Measurements from ENCODE around the gene MYBPC1.
"Not testable (repeated sequence)": the region's sequence is repeated elsewhere in the genome, so short reads cannot be mapped to it uniquely, and the experiment has no call there.

The MYBPC1 gene, protein sequence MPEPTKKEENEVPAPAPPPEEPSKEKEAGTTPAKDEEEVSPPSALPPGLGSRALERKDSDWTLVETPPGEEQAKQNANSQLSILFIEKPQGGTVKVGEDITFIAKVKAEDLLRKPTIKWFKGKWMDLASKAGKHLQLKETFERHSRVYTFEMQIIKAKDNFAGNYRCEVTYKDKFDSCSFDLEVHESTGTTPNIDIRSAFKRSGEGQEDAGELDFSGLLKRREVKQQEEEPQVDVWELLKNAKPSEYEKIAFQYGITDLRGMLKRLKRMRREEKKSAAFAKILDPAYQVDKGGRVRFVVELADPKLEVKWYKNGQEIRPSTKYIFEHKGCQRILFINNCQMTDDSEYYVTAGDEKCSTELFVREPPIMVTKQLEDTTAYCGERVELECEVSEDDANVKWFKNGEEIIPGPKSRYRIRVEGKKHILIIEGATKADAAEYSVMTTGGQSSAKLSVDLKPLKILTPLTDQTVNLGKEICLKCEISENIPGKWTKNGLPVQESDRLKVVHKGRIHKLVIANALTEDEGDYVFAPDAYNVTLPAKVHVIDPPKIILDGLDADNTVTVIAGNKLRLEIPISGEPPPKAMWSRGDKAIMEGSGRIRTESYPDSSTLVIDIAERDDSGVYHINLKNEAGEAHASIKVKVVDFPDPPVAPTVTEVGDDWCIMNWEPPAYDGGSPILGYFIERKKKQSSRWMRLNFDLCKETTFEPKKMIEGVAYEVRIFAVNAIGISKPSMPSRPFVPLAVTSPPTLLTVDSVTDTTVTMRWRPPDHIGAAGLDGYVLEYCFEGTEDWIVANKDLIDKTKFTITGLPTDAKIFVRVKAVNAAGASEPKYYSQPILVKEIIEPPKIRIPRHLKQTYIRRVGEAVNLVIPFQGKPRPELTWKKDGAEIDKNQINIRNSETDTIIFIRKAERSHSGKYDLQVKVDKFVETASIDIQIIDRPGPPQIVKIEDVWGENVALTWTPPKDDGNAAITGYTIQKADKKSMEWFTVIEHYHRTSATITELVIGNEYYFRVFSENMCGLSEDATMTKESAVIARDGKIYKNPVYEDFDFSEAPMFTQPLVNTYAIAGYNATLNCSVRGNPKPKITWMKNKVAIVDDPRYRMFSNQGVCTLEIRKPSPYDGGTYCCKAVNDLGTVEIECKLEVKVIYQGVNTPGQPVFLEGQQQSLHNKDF

DNA sequence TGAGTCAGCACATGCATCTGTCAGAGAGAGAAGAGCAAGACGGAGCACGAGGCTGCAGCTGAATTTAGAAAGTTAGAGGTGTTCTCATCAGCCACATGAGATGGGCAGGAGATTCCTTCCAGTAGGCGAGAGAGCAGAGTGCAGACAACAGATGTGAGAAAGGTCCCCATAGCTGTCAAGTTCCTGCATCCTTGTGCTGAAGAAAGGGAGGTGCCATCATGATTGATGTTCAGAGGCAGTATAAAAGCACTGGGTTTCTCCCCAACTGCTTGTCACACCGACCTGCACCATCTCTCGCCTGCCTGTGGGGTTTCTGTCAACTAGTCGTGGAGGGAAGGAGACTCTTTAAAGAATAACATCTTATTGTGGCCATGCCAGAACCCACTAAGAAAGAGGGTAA, at the start of gene MYBPC1:
MYBPC1 (plus strand) TSS at position 272 of the 400 bp plus-strand sequence; CDS start at position 372, 100 bp downstream.
- no peak for DNase-seq (ENCODE audit: low read depth, low spot score)

DNA sequence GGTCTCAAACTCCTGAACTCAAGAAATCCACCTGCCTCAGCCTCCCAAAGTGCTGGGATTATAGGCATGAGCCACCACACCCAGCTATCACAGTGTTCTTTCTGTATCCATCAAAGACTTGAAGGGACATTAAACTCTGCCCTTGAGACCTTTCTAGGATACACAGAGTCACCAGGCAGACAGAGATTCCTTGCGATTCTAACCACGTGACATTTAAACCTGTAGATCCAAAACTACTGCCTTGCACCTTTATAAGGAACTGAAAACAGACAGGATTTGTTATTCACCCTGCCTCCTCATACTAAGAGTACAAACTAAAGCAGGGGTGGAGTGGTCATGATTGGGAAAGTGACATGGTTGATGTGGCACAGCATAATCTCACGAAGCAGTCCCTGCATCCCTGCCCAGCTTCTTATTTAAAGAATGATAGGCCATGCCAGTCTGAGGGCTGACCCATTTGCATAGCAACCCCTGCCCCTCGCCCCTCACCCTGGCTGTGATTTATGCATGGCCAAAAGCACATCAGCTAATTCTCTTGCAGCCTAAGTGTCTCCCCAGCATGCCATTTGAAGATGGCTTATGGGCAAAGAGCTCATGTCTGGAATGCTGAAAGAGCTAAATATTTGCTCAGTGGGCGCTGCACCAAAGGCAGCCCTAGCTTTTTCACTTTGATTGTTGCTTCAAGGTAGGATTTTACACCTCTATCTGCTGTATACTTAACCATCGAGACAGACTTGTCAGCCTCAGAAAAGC, 43.2 kb upstream of the MYBPC1 start:
- DNase-seq (ENCODE audit: low read depth, low spot score), result no peak

DNA sequence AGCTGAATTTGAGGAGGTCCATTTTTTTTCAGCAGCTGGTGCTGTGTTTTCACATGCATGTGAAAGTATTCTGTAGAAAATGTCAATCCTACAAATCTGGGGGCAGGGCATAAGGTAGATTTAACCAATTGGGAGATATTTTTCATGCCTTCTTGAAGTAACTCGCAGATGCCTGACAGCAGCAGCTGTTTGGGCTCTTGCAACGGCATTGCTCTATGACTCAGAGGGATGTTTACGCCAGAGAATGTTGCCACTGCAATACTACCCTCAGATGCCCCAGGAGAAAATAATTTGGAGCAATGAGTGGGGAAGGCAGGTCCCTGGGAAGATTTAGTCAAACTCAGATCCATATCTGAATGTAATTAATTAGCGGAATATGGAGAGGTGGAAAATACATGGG, 42.5 kb upstream of the MYBPC1 start:
- DNase-seq (ENCODE audit: low read depth, low spot score), result peak; percentile 67

DNA sequence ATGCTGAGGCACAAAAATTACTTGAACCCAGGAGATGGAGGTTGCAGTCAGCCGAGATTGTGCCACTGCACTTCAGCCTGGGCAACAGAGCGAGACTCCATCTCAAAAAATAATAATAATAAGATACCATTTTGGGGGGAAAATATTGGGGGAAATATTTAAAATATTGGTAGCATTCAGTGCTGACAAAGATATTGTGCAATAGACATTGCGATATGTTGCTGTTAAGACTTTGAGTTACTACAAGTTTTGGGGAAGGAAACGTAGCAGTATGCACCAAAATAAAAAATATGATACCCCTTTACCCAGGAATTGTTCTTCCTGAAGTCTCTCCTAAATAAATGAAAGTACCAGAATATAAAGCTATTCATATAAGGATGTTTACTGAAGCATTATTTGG, 37.7 kb upstream of the MYBPC1 start:
- no peak for DNase-seq (ENCODE audit: low read depth, low spot score)

DNA sequence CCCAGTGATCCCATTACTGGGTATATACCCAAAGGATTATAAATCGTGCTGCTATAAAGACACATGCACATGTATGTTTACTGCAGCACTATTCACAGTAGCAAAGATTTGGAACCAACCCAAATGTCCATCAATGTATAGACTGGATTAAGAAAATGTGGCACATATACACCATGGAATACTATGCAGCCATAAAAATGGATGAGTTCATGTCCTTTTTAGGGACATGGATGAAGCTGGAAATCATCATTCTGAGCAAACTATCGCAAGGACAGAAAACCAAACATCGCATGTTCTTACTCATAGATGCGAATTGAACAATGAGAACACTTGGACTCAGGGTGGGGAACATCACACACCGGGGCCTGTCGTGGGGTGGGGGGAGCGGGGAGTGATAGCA, 36.0 kb upstream of the MYBPC1 start:
- DNase-seq (ENCODE audit: low read depth, low spot score), result not testable (repeated sequence)

DNA sequence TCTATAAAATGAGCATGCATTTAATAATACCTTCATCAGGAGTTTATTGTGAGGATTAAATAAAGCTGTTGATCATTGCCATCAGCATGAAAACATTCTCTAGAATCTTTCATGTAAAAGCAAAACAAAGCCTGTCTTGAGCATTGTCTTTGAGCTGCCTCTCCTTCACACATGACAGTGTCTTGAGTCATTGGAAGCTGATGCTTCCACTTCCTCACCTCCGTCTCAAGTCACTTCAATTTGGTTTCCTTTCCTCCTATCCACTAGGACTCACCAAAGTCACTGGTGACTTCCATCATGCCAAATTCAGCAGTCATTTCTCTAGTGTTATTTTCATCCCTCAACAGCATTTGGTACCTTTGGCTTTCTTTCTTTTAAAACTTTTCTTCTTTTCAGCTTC, 31.6 kb upstream of the MYBPC1 start:
- no peak for DNase-seq (ENCODE audit: low read depth, low spot score)

DNA sequence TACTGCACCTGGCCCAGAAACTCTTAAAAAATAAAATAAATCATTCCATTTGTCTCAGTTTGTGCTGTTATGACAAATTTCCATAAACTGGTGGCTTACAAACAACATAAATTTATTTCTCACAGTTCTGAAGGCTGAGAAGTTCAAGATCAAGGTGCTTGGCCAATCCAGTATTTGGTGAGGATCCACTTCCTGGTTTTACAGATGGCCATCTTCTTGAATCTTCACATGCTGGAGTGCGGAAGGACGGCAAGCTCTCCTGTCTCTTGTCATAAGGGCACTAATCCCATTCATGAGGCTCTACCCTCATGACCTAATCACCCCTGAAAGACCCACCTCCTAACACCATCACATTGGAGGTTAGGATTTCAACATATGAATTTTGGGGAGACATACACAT, 29.9 kb upstream of the MYBPC1 start:
- no peak for DNase-seq (ENCODE audit: low read depth, low spot score)

DNA sequence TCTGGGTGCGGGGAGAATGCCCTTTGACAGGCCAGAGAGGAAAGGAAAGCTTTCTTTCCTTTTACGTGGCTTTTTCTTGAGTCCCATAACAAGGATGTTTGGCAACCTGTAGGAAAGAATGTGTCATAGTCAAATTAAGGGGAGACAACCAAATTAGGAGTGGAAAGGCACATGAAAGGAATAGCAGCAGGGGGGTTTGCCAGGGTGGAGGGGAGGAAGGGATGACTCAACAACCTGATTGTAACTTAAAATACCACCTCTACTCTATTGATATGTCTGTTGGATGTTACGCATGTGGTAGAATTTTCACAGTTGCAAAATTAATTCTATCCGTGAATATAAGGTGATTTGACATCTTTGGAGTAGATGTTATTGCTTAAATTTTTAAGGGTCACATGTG, 28.5 kb upstream of the MYBPC1 start:
- peak; percentile 75 for DNase-seq (ENCODE audit: low read depth, low spot score)

DNA sequence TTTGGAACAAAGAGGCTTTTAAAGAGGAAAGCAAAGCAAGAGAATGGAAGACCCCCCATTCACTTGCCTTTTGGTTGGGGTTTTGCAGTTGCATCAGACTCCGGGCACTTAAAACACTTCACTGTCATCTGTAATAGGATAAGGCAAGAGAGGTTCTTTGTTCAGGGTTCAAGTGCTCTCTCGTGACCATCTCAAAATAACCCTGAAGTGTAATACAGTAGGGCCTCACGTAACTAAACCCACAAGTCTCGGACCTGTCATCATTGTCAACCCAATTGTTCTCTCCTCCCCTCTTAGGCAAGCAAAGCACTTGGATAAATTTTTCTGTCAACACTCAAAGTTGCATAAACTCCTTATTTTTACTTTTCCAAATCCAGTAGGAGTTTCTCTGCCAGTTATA, 26.9 kb upstream of the MYBPC1 start:
- no peak for DNase-seq (ENCODE audit: low read depth, low spot score)

DNA sequence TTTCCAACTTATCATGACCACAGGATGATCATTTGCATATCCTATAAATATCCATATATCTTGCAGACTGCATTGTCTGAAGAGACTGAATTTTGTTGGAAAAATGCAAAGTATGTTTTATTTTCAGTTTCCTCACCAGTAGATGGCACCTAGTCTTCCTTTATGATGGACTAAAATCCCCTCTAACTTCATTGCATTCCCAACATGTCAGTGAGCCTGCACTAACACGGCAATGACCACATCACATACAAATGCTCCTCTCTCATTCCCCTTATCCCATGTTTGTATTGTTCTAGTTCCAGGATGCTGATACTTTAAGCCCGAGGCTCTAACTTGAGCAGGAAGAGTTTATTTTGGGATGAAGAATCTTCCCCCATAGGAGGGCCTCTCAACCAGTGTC, 24.7 kb upstream of the MYBPC1 start:
- DNase-seq (ENCODE audit: low read depth, low spot score), result peak; percentile 88

DNA sequence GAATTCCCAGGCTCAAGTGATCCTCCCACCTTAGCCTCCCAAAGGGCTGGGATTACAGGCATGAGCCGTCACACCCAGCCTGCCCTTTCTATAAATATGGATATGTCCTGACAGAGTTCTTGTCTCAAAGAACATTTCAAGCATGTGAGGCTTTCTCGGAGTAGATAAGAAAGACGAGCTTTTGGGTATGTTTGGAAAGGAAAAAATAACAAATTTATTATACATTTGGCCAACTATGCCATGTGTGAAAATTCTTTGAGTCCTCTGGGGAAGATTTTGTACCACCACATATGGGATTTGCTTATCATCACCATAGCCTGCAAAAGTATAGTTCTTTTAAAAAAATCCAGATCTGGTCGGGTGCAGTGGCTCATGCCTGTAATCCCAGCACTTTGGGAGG, 23.7 kb upstream of the MYBPC1 start:
- no peak for DNase-seq (ENCODE audit: low read depth, low spot score)

DNA sequence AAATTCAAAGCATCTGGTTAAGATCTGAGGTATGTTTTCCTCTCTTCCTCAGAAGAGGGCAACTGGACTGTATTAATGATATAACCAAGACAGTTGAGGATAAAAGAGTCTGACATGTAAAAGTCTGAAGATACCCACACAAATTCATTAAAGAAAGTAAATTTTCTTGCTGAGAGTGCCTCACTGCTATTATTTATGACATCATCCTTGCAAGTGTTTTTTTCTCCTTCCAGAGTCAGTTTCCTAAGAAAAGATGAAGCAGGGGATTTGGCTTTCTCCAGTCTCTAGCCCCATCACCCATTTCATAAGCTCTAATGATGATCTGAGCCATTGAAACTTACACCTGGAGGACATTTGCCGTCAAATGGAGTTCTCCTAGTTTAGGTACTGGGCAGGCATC, 21.0 kb upstream of the MYBPC1 start:
- no peak for DNase-seq (ENCODE audit: low read depth, low spot score)

DNA sequence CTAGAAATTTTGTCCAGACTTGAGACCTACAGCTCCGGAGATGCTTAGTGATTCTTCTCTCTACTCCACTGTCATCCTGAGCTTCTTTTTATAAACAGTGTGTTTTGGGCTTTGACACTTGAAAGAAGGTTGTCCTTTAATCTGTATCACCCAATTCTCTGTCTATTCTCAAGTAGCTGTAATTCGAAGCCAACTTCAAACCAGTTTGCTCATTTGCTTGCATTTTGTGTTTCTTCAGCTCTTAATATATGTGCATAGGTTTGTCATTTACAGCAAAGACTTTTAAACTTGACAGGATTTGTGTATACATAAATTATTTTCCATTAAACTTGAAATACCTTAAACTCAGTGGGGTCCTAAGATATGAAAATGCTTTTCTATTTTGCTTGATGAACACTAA, 16.4 kb upstream of the MYBPC1 start:
- DNase-seq (ENCODE audit: low read depth, low spot score), result no peak

DNA sequence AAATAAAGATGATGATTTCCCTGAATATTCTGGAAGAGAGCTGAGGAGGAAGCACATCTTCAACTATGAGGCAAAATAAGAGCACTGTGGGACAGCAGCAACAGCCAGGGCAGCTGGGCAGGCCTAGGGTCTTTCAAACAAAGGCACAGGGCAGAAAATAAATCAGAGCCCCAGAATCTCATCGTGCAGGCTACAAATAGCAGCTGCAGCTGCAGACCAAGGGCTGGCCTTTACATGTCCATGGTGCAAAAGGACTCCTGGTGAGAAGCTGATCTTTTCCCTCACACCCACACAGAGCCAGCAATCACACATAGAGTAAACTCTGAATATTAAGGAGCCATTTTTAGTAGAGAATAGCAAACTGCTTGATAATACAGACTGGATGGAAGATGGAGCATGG, 13.6 kb upstream of the MYBPC1 start:
- no peak for DNase-seq (ENCODE audit: low read depth, low spot score)

DNA sequence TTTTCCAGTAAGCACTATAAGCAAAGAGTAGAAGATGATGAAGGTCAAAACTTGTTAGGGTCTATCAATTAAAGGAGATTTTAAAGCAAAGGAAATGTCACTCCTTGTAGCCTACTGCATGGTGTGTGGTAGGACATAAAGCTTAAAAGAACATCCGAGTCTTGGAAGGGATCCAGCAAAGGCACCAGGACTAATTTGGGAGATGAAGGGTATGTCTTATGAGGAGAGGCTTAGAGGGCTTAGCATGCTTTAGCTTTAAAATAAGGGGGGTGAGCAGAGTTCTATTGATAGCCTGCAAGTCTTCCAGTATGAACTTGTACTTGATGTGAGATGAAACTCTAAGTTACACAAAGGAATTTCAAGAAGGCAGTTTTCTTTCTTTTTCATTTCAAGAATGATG, 11.8 kb upstream of the MYBPC1 start:
- DNase-seq (ENCODE audit: low read depth, low spot score), result no peak

DNA sequence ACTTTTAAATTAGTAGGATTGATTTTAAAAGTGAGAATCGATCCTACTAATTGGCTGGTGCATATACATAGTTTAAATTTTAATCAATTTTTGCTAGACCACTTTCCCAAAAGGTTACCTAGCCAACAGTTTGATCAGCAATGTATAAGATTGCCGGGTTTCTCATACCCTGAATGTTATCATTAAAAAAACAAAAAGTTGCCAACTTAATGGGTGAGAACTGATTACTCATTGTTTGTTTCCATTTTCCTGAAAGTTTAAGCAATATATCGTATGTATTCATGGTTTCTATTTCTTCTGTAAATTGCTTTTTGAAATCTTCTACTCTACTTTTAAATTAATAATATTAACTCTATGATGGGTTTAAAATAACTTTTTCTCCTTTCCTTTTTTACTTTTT, 4.4 kb upstream of the MYBPC1 start:
- no peak for DNase-seq (ENCODE audit: low read depth, low spot score)

DNA sequence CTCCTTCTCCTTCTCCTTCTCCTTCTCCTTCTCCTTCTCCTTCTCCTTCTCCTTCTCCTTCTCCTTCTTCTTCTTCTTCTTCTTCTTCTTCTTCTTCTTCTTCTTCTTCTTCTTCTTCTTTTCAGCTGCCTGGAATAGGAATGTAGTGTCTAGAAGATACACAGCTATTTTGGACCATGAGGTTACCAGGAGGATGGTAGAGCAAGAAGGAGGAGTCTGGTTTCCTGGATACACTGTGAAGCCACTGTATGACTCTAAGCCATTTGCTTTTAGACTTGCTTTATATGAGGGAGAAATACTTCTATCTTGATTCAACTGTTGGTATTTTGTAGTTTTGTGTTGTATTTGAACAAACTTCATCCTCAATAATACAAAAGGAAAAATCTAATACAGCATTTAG, 3.0 kb upstream of the MYBPC1 start:
- peak; percentile 28 for DNase-seq (ENCODE audit: low read depth, low spot score)

DNA sequence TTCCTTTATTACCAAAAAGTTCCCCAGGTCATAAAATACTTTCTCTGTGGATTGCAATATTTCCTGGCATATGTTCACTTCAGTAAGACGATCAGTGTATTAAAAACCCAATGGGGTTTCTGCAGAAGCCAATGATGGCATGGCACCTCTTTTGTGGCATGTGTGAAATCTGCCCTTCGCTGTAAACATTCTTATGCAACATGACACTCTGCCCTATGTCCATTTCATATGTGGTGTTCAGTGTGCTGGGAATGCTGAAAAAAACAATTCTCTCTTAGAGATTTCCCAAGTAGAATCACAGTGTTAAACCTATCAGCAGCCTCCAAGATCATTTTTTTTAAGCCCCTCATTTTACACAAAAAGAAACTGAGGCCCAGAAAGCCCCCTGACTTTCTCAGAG, 2.3 kb upstream of the MYBPC1 start:
- peak; percentile 8 for DNase-seq (ENCODE audit: low read depth, low spot score)

DNA sequence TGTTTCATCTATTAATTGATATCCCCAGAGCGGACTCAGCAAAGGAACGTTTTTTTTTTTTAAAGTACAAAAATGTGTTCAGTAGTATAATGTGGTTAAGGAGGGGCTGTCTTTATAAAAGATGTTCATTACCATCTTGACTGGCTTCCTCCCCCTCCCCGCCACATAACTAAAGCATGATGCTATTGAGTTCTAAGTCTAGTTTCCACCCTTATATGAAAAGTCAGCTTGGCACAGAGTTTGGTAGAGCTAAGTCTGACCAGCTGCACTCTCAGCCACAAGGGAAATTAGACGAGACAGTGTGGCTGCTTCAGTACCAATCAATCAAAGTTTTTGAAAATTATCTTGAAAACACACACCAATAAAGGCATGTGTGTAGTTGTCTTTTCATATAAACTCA, 1.9 kb upstream of the MYBPC1 start:
- peak; percentile 86 for DNase-seq (ENCODE audit: low read depth, low spot score)

DNA sequence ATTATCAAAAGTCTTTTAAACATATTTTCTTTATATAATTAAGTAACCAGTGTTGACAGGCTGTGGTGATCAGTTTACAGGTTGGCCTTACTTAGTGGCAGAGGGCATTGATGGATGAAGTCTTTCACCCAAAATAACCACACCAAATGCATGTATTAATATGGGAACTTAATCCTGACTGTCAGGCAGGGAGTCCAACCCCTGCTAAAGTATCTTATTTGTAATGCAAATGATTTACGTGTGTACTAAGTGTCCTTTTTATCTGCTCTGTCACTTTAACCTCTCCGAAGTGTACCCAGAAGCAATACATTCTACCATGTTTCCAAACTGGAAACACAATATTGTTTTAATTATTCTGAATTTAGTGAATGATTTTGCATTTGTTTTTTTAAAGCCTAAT, 1.4 kb downstream of the MYBPC1 start:
- DNase-seq (ENCODE audit: low read depth, low spot score), result no peak

DNA sequence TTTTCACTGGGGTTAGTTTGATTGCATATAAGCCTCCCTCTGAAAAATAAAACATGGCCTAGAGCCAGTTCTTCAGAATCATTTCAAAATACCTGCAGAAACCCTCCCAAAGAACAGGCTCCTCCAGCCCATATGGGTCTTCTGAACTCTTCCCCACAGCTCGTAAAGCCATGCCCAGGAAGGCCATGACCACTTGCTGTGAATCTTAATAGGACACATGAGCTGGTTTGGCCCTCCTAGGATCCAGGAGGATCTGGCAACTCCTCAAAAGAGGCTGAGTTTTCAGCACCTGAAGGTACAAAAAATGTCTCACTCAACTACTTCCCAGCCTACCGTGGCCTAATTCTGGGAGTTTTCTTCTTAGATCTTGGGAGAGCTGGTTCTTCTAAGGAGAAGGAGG, 2.4 kb downstream of the MYBPC1 start:
- no peak for DNase-seq (ENCODE audit: low read depth, low spot score)

DNA sequence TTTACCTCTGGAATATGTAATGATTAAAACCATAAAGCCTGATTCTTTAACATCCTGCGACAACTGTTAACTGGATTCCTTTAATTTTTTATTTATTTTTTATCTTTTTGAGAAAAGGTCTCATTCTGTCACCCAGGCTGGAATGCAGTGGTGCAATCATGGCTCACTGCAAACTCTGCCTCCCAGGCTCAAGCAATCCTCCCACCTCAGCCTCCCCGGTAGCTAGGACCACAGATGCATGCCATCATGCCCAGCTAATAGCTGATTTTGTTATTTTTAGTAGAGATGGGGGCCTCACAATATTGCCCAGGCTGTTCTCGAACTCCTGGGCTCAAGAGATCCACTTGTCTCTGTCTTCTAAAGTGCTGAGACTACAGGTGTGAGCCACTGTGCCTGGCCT, 3.7 kb downstream of the MYBPC1 start:
- no peak for DNase-seq (ENCODE audit: low read depth, low spot score)

All from astrocyte of the hippocampus (primary cell).